PC-3 (cell line): ENCODE results near the gene CIB1. TPM values are rescaled to one million over a fixed set of nuclear protein-coding genes. Genes with fewer than 3 reads are reported as not detected.
A peak's percentile ranks its signal among the peaks of the same experiment; 100 is the strongest.

Source experiments
- ATAC-seq: fragments of 200-7000 bp; cut with Tn5 transposase; 2 replicates; pipeline ENCODE4 v1.9.1; 2020; ENCODE audit warnings: mild to moderate bottlenecking, moderate library complexity
- BruUV-seq: library from RNA; stranded (reverse); fragments of 400-500 nt; replicated peaks from 2 replicates; lab custom pipeline; 2021; lab: Mats Ljungman, UMichigan
- CTCF ChIA-PET: fragments of 300-600 bp; sonication (Branson Sonifier 250); formaldehyde crosslinking; loops from one replicate; lab custom pipeline; 2022; ENCODE audit warnings: antibody characterized with exemption; lab: Charles Lee
- POLR2A ChIA-PET: fragments of 300-600 bp; sonication (Branson Sonifier 250); formaldehyde crosslinking; loops from one replicate; lab custom pipeline; 2022; ENCODE audit warnings: antibody characterized with exemption; ENCODE audit not compliant: unreplicated experiment; lab: Charles Lee
- DNase-seq: peaks from one replicate; pipeline ENCODE4 v3.0.0-alpha.2; 2015
- H2AFZ ChIP-seq: fragments of 300-600 bp; sonication (generic); 2 replicates; pipeline ENCODE4 v1.6.0; 2016; ENCODE audit warnings: antibody characterized with exemption, low read length
- H3F3A ChIP-seq: fragments of 300-600 bp; sonication (generic); one replicate; pipeline ENCODE4 v1.6.0; 2017; ENCODE audit warnings: antibody characterized with exemption, low read length, control low read depth, mild to moderate bottlenecking; ENCODE audit not compliant: unreplicated experiment
- H3K27ac ChIP-seq: fragments of 300-600 bp; sonication (generic); 2 replicates; pipeline ENCODE4 v1.5.1; 2016; ENCODE audit warnings: mild to moderate bottlenecking, low read length
- H3K27me3 ChIP-seq: fragments of 300-600 bp; sonication (generic); 2 replicates; pipeline ENCODE4 v1.6.1; 2016; ENCODE audit warnings: low read length, mixed read lengths
- H3K36me3 ChIP-seq: fragments of 300-600 bp; sonication (generic); 2 replicates; pipeline ENCODE4 v1.6.1; 2016; ENCODE audit warnings: low read depth, mixed run types, low read length, mixed read lengths
- H3K4me1 ChIP-seq: fragments of 300-600 bp; sonication (generic); 2 replicates; pipeline ENCODE4 v1.5.1; 2016; ENCODE audit warnings: low read length; ENCODE audit not compliant: insufficient read depth
- H3K4me2 ChIP-seq: fragments of 300-600 bp; sonication (generic); 2 replicates; pipeline ENCODE4 v1.6.0; 2016; ENCODE audit warnings: low read length
- H3K4me3 ChIP-seq: fragments of 300-600 bp; sonication (generic); 2 replicates; pipeline ENCODE4 v1.5.1; 2016; ENCODE audit warnings: mild to moderate bottlenecking, low read length, mixed read lengths
- H3K79me2 ChIP-seq: fragments of 300-600 bp; sonication (generic); 2 replicates; pipeline ENCODE4 v1.6.1; 2017; ENCODE audit warnings: low read length, mixed read lengths
- H3K9ac ChIP-seq: fragments of 300-600 bp; sonication (generic); 2 replicates; pipeline ENCODE4 v1.6.0; 2016; ENCODE audit warnings: mild to moderate bottlenecking, low read length
- H3K9me2 ChIP-seq: fragments of 300-600 bp; sonication (generic); replicated peaks from 2 replicates; pipeline ENCODE4 v1.6.1; 2016; ENCODE audit warnings: mixed run types, low read length, mixed read lengths
- H3K9me3 ChIP-seq: fragments of 300-600 bp; sonication (generic); 2 replicates; pipeline ENCODE4 v1.6.1; 2016; ENCODE audit warnings: low read length, mixed read lengths
- H4K20me1 ChIP-seq: fragments of 300-600 bp; sonication (generic); 2 replicates; pipeline ENCODE4 v1.6.1; 2016; ENCODE audit warnings: low read length, mixed read lengths
- EZH2 ChIP-seq: fragments of 300-600 bp; sonication (generic); IDR thresholded peaks from one replicate; pipeline ENCODE4 v1.6.1; 2017; ENCODE audit warnings: antibody characterized with exemption, mild to moderate bottlenecking, low read length; ENCODE audit not compliant: unreplicated experiment
- EZH2phosphoT487 ChIP-seq: fragments of 300-600 bp; sonication (generic); IDR thresholded peaks from 2 replicates; pipeline ENCODE4 v1.6.1; 2018; ENCODE audit warnings: mild to moderate bottlenecking, antibody characterized with exemption, low read length, borderline replicate concordance
- intact Hi-C: fragments of 100-400 bp; cut with micrococcal nuclease; formaldehyde crosslinking; loops from 2 replicates; pipeline ENCODE4 v1.9.0; 2023
- total RNA-seq: library from RNA; depleted of rRNA; stranded (reverse); fragments of >200 nt; gene quantifications from 2 replicates; pipeline ENCODE4 v1.2.3, GENCODE V29; 2014
- TF ChIP-seq, protein P1 (sequence below): fragments of 300-600 bp; sonication (generic); conservative IDR thresholded peaks from 2 replicates; pipeline ENCODE4 v1.5.1; 2017; ENCODE audit warnings: antibody characterized with exemption, low read depth, mild to moderate bottlenecking, low read length

CIB1 gene
- total RNA-seq, 1 experiment from 2014 or later = 83.7 TPM

DNA sequence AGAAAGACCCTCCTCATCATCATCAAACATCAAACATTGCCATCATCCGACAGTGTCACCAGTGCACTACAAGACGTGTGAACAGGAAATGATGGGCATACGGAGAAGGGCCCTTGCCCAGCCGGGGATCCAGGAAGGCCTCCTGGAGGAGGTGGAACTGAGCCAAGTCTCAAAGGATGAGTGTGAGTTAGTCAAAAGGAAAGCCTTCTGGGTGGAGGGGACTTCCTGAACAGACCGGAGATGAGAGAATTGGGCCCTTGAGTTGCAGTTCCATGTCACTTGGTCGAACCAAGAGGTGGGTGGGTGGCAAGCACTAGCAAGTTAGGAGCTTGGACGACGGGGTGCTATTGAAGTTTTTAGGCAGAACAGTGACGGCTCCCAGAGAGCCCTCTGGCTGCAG lies 24.1 kb downstream of the CIB1 start:
- Histone ChIP-seq H3K4me3 (no peak overlapping the region), H3K79me2 (peaks cover 92% of the 10 kb centered on the region), H3K4me2 (no peak overlapping the region), H3F3A (peaks cover 4% of the 10 kb centered on the region), H3K4me1 (peaks cover 51% of the 10 kb centered on the region), H3K27me3 (no peaks in the 10 kb centered on the region), H2AFZ (no peak overlapping the region), H3K27ac (peak overlapping the region; percentile 98), H4K20me1 (peaks cover 17% of the 10 kb centered on the region; the same call in 1 of the 2 replicates), H3K9me3 (no peaks in the 10 kb centered on the region), H3K36me3 (peaks cover 49% of the 10 kb centered on the region), H3K9me2 (no peaks in the 10 kb centered on the region), H3K9ac (no peak overlapping the region; the same call in 1 of the 2 replicates)
- POLR2A ChIA-PET = no interaction called here
- DNase-seq (peak; percentile 38), ATAC-seq (no peak)
- TF ChIP-seq EZH2phosphoT487 (no peak), EZH2 (no peak)
- TF ChIP-seq, protein P1, sequence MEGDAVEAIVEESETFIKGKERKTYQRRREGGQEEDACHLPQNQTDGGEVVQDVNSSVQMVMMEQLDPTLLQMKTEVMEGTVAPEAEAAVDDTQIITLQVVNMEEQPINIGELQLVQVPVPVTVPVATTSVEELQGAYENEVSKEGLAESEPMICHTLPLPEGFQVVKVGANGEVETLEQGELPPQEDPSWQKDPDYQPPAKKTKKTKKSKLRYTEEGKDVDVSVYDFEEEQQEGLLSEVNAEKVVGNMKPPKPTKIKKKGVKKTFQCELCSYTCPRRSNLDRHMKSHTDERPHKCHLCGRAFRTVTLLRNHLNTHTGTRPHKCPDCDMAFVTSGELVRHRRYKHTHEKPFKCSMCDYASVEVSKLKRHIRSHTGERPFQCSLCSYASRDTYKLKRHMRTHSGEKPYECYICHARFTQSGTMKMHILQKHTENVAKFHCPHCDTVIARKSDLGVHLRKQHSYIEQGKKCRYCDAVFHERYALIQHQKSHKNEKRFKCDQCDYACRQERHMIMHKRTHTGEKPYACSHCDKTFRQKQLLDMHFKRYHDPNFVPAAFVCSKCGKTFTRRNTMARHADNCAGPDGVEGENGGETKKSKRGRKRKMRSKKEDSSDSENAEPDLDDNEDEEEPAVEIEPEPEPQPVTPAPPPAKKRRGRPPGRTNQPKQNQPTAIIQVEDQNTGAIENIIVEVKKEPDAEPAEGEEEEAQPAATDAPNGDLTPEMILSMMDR = no peak
- CTCF ChIA-PET = no interaction called here
- intact Hi-C loops = no loop called here
- no TSS peak for BruUV-seq

DNA sequence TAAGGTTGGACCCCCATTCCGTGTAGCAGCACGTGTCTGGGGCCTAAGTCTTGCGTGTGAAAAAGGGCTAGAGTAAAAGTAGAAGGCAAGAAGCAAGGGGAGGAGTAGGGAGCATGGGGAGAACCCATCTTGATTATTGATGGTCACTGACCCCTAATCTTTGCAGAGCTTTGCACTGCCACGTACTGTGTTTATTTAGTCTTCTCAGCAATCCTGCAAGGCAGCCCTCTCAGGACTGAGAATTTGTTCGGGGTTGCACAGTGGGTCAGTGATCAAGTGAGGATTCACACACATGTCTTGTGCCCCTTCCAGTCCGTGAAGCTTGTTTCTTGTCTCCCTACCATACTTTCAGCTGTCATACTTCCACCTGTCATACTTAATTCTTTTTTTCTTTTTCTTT lies 25.4 kb downstream of the CIB1 start:
- Histone ChIP-seq H3K27me3 (no peaks in the 10 kb centered on the region), H3F3A (peaks cover 4% of the 10 kb centered on the region), H2AFZ (no peak overlapping the region), H3K9me3 (no peaks in the 10 kb centered on the region), H3K27ac (peak overlapping the region; percentile 30; the same call in 1 of the 2 replicates), H3K36me3 (peaks cover 47% of the 10 kb centered on the region), H4K20me1 (peaks cover 29% of the 10 kb centered on the region), H3K4me2 (no peak overlapping the region), H3K4me1 (peaks cover 58% of the 10 kb centered on the region), H3K9me2 (no peaks in the 10 kb centered on the region), H3K4me3 (no peak overlapping the region), H3K79me2 (peaks cover 92% of the 10 kb centered on the region), H3K9ac (no peak overlapping the region)
- no TSS peak for BruUV-seq
- DNase-seq (no peak), ATAC-seq (no peak)
- ChIA-PET CTCF (no interaction called here), POLR2A (no interaction called here)
- intact Hi-C loops = no loop called here
- TF ChIP-seq EZH2phosphoT487 = no peak
- TF ChIP-seq, protein P1 = no peak
- TF ChIP-seq EZH2 = no peak

DNA sequence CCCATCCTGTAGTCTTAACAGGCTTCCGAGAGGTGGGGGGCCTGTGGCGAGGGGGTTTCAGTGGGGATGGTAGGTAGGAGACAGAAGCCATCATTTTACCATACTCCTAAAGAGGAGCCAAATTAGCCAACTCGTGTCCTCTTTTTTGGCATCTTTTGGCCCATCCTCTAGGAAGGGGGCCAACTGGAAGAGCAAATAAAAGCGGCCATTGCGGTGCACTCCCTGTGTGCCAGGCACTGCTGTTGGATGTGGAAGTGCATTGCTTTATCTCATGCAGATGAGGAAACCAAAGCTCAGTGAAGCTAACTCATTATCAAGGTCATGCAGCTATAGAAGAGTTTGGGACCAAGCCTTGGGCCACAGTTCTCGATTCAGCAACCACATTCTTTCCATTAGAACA lies 26.5 kb downstream of the CIB1 start:
- H3K4me3 ChIP-seq = no peak overlapping the region
- no peaks in the 10 kb centered on the region for H3K9me2 ChIP-seq
- no peak overlapping the region for H3K27ac ChIP-seq
- peaks cover 40% of the 10 kb centered on the region for H4K20me1 ChIP-seq
- intact Hi-C loops = no loop called here
- TF ChIP-seq EZH2phosphoT487 = no peak
- TF ChIP-seq, protein P1 = no peak
- no peak for TF ChIP-seq EZH2
- no peak overlapping the region for H2AFZ ChIP-seq
- H3K9ac ChIP-seq = no peak overlapping the region
- peaks cover 92% of the 10 kb centered on the region for H3K79me2 ChIP-seq
- DNase-seq = no peak
- ChIA-PET POLR2A (no interaction called here), CTCF (no interaction called here)
- no peaks in the 10 kb centered on the region for H3K9me3 ChIP-seq
- peaks cover 4% of the 10 kb centered on the region for H3F3A ChIP-seq
- peaks cover 54% of the 10 kb centered on the region for H3K4me1 ChIP-seq
- H3K36me3 ChIP-seq = peaks cover 48% of the 10 kb centered on the region
- no TSS peak for BruUV-seq
- ATAC-seq = no peak
- no peaks in the 10 kb centered on the region for H3K27me3 ChIP-seq
- H3K4me2 ChIP-seq = no peak overlapping the region
